NT2/D1 (cell line): ENCODE measurements around the gene FETUB.
"Not testable (repeated sequence)": the region's sequence is repeated elsewhere in the genome, so short reads cannot be mapped to it uniquely, and the experiment has no call there.

Experiments
- DNase-seq: peaks from one replicate; pipeline ENCODE4 v3.0.0-alpha.2; 2011; ENCODE audit warnings: low read depth, low spot score
- H3K27me3 ChIP-seq: 2 replicates; pipeline ENCODE4 v1.6.0; 2011; ENCODE audit warnings: mild to moderate bottlenecking; ENCODE audit not compliant: insufficient read length, insufficient read depth
- H3K36me3 ChIP-seq: 2 replicates; pipeline ENCODE4 v1.6.1; 2011; ENCODE audit warnings: mild to moderate bottlenecking, low read length, mixed read lengths; ENCODE audit not compliant: insufficient read depth, insufficient read length
- H3K4me1 ChIP-seq: 2 replicates; pipeline ENCODE4 v1.5.1; 2011; ENCODE audit not compliant: insufficient read depth, insufficient read length
- H3K4me3 ChIP-seq: 2 replicates; pipeline ENCODE4 v1.5.1; 2011; ENCODE audit warnings: low read depth; ENCODE audit not compliant: insufficient read length
- H3K9ac ChIP-seq: 2 replicates; pipeline ENCODE4 v1.6.0; 2011; ENCODE audit warnings: low read depth; ENCODE audit not compliant: insufficient read length
- H3K9me3 ChIP-seq: 2 replicates; pipeline ENCODE4 v1.5.1; 2011; ENCODE audit warnings: mild to moderate bottlenecking, low read length; ENCODE audit not compliant: insufficient read depth
- SUZ12 ChIP-seq: IDR thresholded peaks from 2 replicates; pipeline ENCODE4 v1.6.1; 2011; ENCODE audit not compliant: insufficient read length, insufficient read depth; ENCODE audit errors: extremely low read depth
- YY1 ChIP-seq: IDR thresholded peaks from 2 replicates; pipeline ENCODE4 v1.6.1; 2011; ENCODE audit not compliant: insufficient read length, insufficient read depth
- ZNF274 ChIP-seq: IDR thresholded peaks from 2 replicates; pipeline ENCODE4 v1.6.1; 2011; ENCODE audit warnings: mild to moderate bottlenecking, low read depth, low read length

The FETUB gene

GRCh38 chr3:186633481-186633880 lies 6.7 kb upstream of the FETUB start:
- H3K9me3 ChIP-seq, result no peaks in the 10 kb centered on the region
- no peaks in the 10 kb centered on the region for H3K4me1 ChIP-seq
- no peaks in the 10 kb centered on the region for H3K27me3 ChIP-seq
- no peak for DNase-seq
- TF ChIP-seq SUZ12, result no peak
- no peak for TF ChIP-seq YY1
- TF ChIP-seq ZNF274, result no peak
- no peaks in the 10 kb centered on the region for H3K36me3 ChIP-seq
- H3K9ac ChIP-seq, result no peak overlapping the region
- H3K4me3 ChIP-seq, result no peak overlapping the region

- not testable (repeated sequence) for H3K36me3 ChIP-seq, H3K27me3 ChIP-seq, H3K4me1 ChIP-seq, H3K9ac ChIP-seq, H3K4me3 ChIP-seq, DNase-seq, H3K9me3 ChIP-seq
Measured at GRCh38 chr3:186634207-186634606, 6.0 kb upstream of the FETUB start.

GRCh38 chr3:186635532-186635931 lies 4.7 kb upstream of the FETUB start:
- Histone ChIP-seq H3K36me3 (no peaks in the 10 kb centered on the region), H3K27me3 (no peaks in the 10 kb centered on the region), H3K4me1 (no peaks in the 10 kb centered on the region), H3K9me3 (peaks cover 10% of the 10 kb centered on the region; the same call in 1 of the 2 replicates), H3K4me3 (no peak overlapping the region), H3K9ac (no peak overlapping the region)
- TF ChIP-seq YY1 (no peak), ZNF274 (no peak), SUZ12 (no peak)
- no peak for DNase-seq

DNA sequence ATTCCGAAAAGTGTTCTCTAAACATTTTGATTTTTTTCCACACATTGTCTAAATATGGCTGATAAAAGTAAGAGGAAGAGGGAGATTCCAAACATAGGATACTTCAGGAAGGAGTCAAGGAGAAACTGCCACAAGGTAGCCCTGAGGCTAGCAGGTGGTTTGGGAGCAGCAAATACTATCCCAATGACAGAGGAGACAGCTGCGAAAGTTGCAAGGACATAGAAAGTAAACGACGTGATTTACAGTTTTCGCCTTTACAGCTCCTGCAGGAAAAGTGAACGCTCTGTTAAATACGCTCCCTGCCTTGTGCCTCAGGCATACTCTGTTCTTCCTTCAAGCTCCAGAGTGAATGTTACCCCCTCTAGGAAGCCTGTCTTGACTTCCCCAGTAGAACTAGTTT lies 3.7 kb upstream of the FETUB start:
- Histone ChIP-seq H3K4me3 (no peak overlapping the region), H3K9ac (no peak overlapping the region), H3K9me3 (peaks cover 10% of the 10 kb centered on the region; the same call in 1 of the 2 replicates), H3K36me3 (no peaks in the 10 kb centered on the region), H3K4me1 (no peaks in the 10 kb centered on the region), H3K27me3 (no peaks in the 10 kb centered on the region)
- no peak for TF ChIP-seq ZNF274
- DNase-seq, result no peak

- Histone ChIP-seq H3K9me3 (peaks cover 10% of the 10 kb centered on the region; the same call in 1 of the 2 replicates), H3K36me3 (no peaks in the 10 kb centered on the region), H3K4me3 (no peak overlapping the region), H3K4me1 (no peaks in the 10 kb centered on the region), H3K9ac (no peak overlapping the region), H3K27me3 (no peaks in the 10 kb centered on the region)
- no peak for TF ChIP-seq ZNF274
- no peak for TF ChIP-seq SUZ12
- no peak for TF ChIP-seq YY1
- DNase-seq, result no peak
Measured at GRCh38 chr3:186637686-186638085, 2.5 kb upstream of the FETUB start.

DNA sequence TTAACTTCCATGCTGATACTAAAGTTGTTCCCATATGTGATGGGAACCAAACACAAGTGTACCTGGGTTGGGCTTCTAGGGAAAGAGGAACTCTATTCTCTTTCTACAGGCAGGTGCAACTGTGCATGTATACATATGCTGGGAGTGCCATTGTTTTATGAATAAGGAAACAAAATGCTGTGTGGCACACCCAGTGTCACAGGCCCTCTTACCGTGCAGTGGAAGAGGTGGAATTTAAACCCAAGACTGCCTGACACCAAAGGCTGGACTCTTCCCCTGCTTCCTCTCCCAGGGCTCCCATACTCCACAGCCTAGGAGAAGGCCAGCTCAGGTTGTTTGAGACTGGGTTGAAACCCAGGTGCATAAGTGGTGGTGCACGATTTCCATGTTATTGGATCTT lies 1.9 kb upstream of the FETUB start:
- H3K36me3 ChIP-seq, result no peaks in the 10 kb centered on the region
- TF ChIP-seq ZNF274 (no peak), SUZ12 (no peak), YY1 (no peak)
- H3K9me3 ChIP-seq, result peaks cover 10% of the 10 kb centered on the region; the same call in 1 of the 2 replicates
- no peaks in the 10 kb centered on the region for H3K4me1 ChIP-seq
- H3K9ac ChIP-seq, result no peak overlapping the region
- H3K4me3 ChIP-seq, result no peak overlapping the region
- no peak for DNase-seq
- H3K27me3 ChIP-seq, result no peaks in the 10 kb centered on the region

- no peaks in the 10 kb centered on the region for H3K27me3 ChIP-seq
- DNase-seq, result no peak
- H3K4me3 ChIP-seq, result no peak overlapping the region
- H3K9me3 ChIP-seq, result peaks cover 10% of the 10 kb centered on the region; the same call in 1 of the 2 replicates
- no peaks in the 10 kb centered on the region for H3K4me1 ChIP-seq
- no peak for TF ChIP-seq YY1
- no peak for TF ChIP-seq SUZ12
- TF ChIP-seq ZNF274, result no peak
- no peaks in the 10 kb centered on the region for H3K36me3 ChIP-seq
- H3K9ac ChIP-seq, result no peak overlapping the region
Measured at GRCh38 chr3:186640473-186640818, 247 bp downstream of the FETUB start.

- Histone ChIP-seq H3K36me3 (no peaks in the 10 kb centered on the region), H3K9me3 (peaks cover 10% of the 10 kb centered on the region; the same call in 1 of the 2 replicates), H3K9ac (no peak overlapping the region), H3K27me3 (no peaks in the 10 kb centered on the region), H3K4me1 (no peaks in the 10 kb centered on the region), H3K4me3 (no peak overlapping the region)
- TF ChIP-seq YY1 (no peak), SUZ12 (no peak), ZNF274 (no peak)
- DNase-seq, result no peak
Measured at GRCh38 chr3:186640929-186641328, 730 bp downstream of the FETUB start.
